Progenitor cell of endocrine pancreas (in vitro differentiated cells): ENCODE measurements around the gene PRR22. TPM values are rescaled to one million over a fixed set of nuclear protein-coding genes. Genes with fewer than 3 reads are reported as not detected.
"Not testable (repeated sequence)": the region's sequence is repeated elsewhere in the genome, so short reads cannot be mapped to it uniquely, and the experiment has no call there.

Experiments
- DNase-seq: peaks from one replicate; pipeline ENCODE4 v3.0.0; 2021; ENCODE audit warnings: low spot score; ENCODE audit not compliant: unreplicated experiment
- H3K27ac Mint-ChIP-seq: 2 replicates; pipeline ENCODE4 v1.8.0; 2021; ENCODE audit warnings: mild to moderate bottlenecking, moderate library complexity, mixed read lengths
- H3K27me3 Mint-ChIP-seq: 2 replicates; pipeline ENCODE4 v1.8.0; 2021; ENCODE audit warnings: mixed read lengths
- H3K36me3 Mint-ChIP-seq: 2 replicates; pipeline ENCODE4 v1.8.0; 2022; ENCODE audit warnings: mixed read lengths; ENCODE audit not compliant: insufficient read depth
- H3K4me1 Mint-ChIP-seq: 2 replicates; pipeline ENCODE4 v1.8.0; 2021; ENCODE audit warnings: low read depth, mixed read lengths
- H3K4me3 Mint-ChIP-seq: 2 replicates; pipeline ENCODE4 v1.8.0; 2021; ENCODE audit warnings: low read depth, mild to moderate bottlenecking, moderate library complexity, mixed read lengths
- H3K9me3 Mint-ChIP-seq: 2 replicates; pipeline ENCODE4 v1.8.0; 2021; ENCODE audit warnings: low read depth, mixed read lengths
- CTCF ChIP-seq: fragments of 200-600 bp; sonication (generic); IDR thresholded peaks from one replicate; pipeline ENCODE4 v1.5.0; 2021; ENCODE audit warnings: antibody characterized with exemption, mild to moderate bottlenecking; ENCODE audit not compliant: unreplicated experiment
- total RNA-seq: library from RNA; stranded (reverse); gene quantifications from 2 replicates; pipeline ENCODE4 v1.2.1, GENCODE V29; 2021

Gene PRR22
- total RNA-seq, 1 donor from 2014 or later, result 5.8 TPM

GRCh38 chr19:5743630-5744029 lies 40.9 kb downstream of the PRR22 start:
- no peak for DNase-seq
- no peak overlapping the region for H3K27ac Mint-ChIP-seq
- no peak for TF ChIP-seq CTCF
- no peaks in the 10 kb centered on the region for H3K9me3 Mint-ChIP-seq
- no peaks in the 10 kb centered on the region for H3K4me1 Mint-ChIP-seq
- H3K27me3 Mint-ChIP-seq, result peaks cover 14% of the 10 kb centered on the region
- H3K36me3 Mint-ChIP-seq, result no peaks in the 10 kb centered on the region
- no peak overlapping the region for H3K4me3 Mint-ChIP-seq

- Mint-ChIP-seq H3K4me3 (no peak overlapping the region), H3K36me3 (no peaks in the 10 kb centered on the region), H3K4me1 (no peaks in the 10 kb centered on the region), H3K9me3 (no peaks in the 10 kb centered on the region), H3K27ac (no peak overlapping the region), H3K27me3 (peaks cover 14% of the 10 kb centered on the region)
- no peak for TF ChIP-seq CTCF
- no peak for DNase-seq
Observed at GRCh38 chr19:5742051-5742450, 42.5 kb downstream of the PRR22 start.

- H3K4me1 Mint-ChIP-seq, result no peaks in the 10 kb centered on the region
- no peaks in the 10 kb centered on the region for H3K9me3 Mint-ChIP-seq
- no peak overlapping the region for H3K4me3 Mint-ChIP-seq
- DNase-seq, result no peak
- H3K27ac Mint-ChIP-seq, result no peak overlapping the region
- no peaks in the 10 kb centered on the region for H3K36me3 Mint-ChIP-seq
- no peak for TF ChIP-seq CTCF
- peaks cover 16% of the 10 kb centered on the region for H3K27me3 Mint-ChIP-seq
Observed at GRCh38 chr19:5738423-5738822, 46.1 kb downstream of the PRR22 start.

GRCh38 chr19:5733172-5733571 lies 51.4 kb downstream of the PRR22 start:
- not testable (repeated sequence) for H3K36me3 Mint-ChIP-seq, H3K4me3 Mint-ChIP-seq, H3K9me3 Mint-ChIP-seq, H3K27ac Mint-ChIP-seq, H3K4me1 Mint-ChIP-seq, DNase-seq
- peaks cover 13% of the 10 kb centered on the region for H3K27me3 Mint-ChIP-seq

Other genes starting within 250 kb of the PRR22 start
- gene TINCR, start 216.8 kb downstream of the PRR22 start, total RNA-seq, result 0.60 and 1.0 TPM in 2 replicates
- 95.4 and 107 TPM in 2 replicates for gene SAFB2, start 162.0 kb downstream of the PRR22 start, total RNA-seq
- gene SAFB, start 161.7 kb downstream of the PRR22 start, total RNA-seq, result 151 and 169 TPM in 2 replicates
- 28.1 and 29.7 TPM in 2 replicates for gene MICOS13, start 104.2 kb downstream of the PRR22 start, total RNA-seq
- gene HSD11B1L, start 103.7 kb downstream of the PRR22 start, total RNA-seq, result 20.1 and 21.1 TPM in 2 replicates
- 720 and 727 TPM in 2 replicates for gene RPL36, start 94.5 kb downstream of the PRR22 start, total RNA-seq
- gene LONP1, start 64.6 kb downstream of the PRR22 start, total RNA-seq, result 56.1 and 61.7 TPM in 2 replicates
- gene CATSPERD, start 64.1 kb downstream of the PRR22 start, total RNA-seq, result not detected in 2 replicates
- 42.6 and 43.1 TPM in 2 replicates for gene DUS3L, start 6.4 kb upstream of the PRR22 start, total RNA-seq
- gene NRTN, start 20.3 kb upstream of the PRR22 start, total RNA-seq, result 1.9 and 2.1 TPM in 2 replicates
- not detected in 2 replicates for gene FUT6, start 55.0 kb upstream of the PRR22 start, total RNA-seq
- gene FUT3, start 66.7 kb upstream of the PRR22 start, total RNA-seq, result not detected in 2 replicates
- not detected in 2 replicates for gene FUT5, start 85.8 kb upstream of the PRR22 start, total RNA-seq
- 210 and 217 TPM in 2 replicates for gene NDUFA11, start 119.0 kb upstream of the PRR22 start, total RNA-seq
- gene VMAC, start 120.1 kb upstream of the PRR22 start, total RNA-seq, result 13.9 and 15.2 TPM in 2 replicates
- 22.1 and 22.5 TPM in 2 replicates for gene CAPS, start 129.5 kb upstream of the PRR22 start, total RNA-seq
- gene RANBP3, start 193.4 kb upstream of the PRR22 start, total RNA-seq, result 99.9 and 106 TPM in 2 replicates